GM23338 (cell line): ENCODE measurements around the gene MYO1E.

Experiments used
- CREB1 ChIP-seq: fragments of 250-450 bp; sonication (Bioruptor Pico); IDR thresholded peaks from 2 replicates; pipeline ENCODE4 v1.5.0; 2020; ENCODE audit warnings: low read depth, mild to moderate bottlenecking, moderate library complexity
- EZH2 ChIP-seq: fragments of 200-600 bp; sonication (generic); IDR thresholded peaks from one replicate; pipeline ENCODE4 v1.8.0; 2017; ENCODE audit warnings: antibody characterized with exemption, mild to moderate bottlenecking, low read depth; ENCODE audit not compliant: unreplicated experiment
- EZH2phosphoT487 ChIP-seq: fragments of 200-600 bp; sonication (generic); IDR thresholded peaks from one replicate; pipeline ENCODE4 v1.8.1; 2018; ENCODE audit warnings: antibody characterized with exemption; ENCODE audit not compliant: unreplicated experiment
- JUNB ChIP-seq: IDR thresholded peaks from one replicate; pipeline ENCODE4 v1.6.1; 2016; ENCODE audit warnings: antibody characterized with exemption; ENCODE audit not compliant: unreplicated experiment
- NANOG ChIP-seq: IDR thresholded peaks from 2 replicates; pipeline ENCODE4 v1.6.1; 2016; ENCODE audit warnings: antibody characterized with exemption, borderline replicate concordance
- POLR2AphosphoS5 ChIP-seq: IDR thresholded peaks from 2 replicates; pipeline ENCODE4 v1.6.1; 2016; ENCODE audit warnings: antibody characterized with exemption, low read depth
- REST ChIP-seq: IDR thresholded peaks from one replicate; pipeline ENCODE4 v1.6.1; 2018; ENCODE audit warnings: antibody characterized with exemption; ENCODE audit not compliant: unreplicated experiment
- STAT1 ChIP-seq: IDR thresholded peaks from one replicate; pipeline ENCODE4 v1.6.1; 2016; ENCODE audit warnings: antibody characterized with exemption; ENCODE audit not compliant: unreplicated experiment
- TF ChIP-seq, protein P1 (sequence below), 2 experiments: fragments of 200-600 bp in 1 of 2; sonication (generic) in 1 of 2; conservative IDR thresholded peaks; 2 replicates each; pipeline versions ENCODE4 v1.5.1 to v1.6.1; 2016 to 2017; ENCODE audit warnings: antibody characterized with exemption in 2 of 2, low read depth in 2 of 2, mild to moderate bottlenecking in 2 of 2, moderate library complexity in 1 of 2

DNA sequence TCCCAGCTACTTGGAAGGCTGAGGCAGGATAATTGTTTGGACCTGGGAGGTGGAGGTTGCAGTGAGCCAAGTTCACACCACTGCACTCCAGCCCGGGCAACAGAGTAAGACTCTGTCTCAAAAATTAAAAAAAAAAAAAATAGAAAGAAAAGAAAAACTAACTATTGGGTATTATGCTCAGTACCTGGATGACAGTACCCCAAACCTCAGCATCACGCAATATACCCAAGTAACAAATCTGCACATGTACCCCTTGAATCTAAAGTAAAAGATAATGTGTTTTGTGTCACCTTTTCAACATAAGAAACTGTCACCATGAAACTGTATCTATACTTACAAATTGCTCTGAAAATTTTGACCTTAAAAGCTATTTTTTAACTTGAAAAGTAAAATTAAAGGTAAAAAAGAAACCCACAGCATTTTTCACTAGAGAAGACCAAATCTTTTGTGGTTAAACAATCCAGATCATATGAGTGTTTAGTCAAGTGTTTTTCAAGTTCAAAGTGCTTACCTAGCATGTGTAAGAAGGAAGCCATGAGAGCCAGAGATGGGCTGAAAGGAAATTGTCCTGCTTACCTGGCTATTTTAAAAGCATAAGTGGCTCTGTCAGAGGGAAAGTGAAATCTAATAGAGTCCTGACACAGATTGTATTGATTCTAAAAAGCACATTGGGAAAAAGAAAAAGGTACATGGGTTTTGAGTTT is 50.5 kb downstream of the MYO1E start:
- TF ChIP-seq CREB1 (no peak), EZH2 (no peak), NANOG (no peak), JUNB (no peak), POLR2AphosphoS5 (no peak), REST (no peak), STAT1 (no peak), EZH2phosphoT487 (no peak)
- TF ChIP-seq, protein P1, sequence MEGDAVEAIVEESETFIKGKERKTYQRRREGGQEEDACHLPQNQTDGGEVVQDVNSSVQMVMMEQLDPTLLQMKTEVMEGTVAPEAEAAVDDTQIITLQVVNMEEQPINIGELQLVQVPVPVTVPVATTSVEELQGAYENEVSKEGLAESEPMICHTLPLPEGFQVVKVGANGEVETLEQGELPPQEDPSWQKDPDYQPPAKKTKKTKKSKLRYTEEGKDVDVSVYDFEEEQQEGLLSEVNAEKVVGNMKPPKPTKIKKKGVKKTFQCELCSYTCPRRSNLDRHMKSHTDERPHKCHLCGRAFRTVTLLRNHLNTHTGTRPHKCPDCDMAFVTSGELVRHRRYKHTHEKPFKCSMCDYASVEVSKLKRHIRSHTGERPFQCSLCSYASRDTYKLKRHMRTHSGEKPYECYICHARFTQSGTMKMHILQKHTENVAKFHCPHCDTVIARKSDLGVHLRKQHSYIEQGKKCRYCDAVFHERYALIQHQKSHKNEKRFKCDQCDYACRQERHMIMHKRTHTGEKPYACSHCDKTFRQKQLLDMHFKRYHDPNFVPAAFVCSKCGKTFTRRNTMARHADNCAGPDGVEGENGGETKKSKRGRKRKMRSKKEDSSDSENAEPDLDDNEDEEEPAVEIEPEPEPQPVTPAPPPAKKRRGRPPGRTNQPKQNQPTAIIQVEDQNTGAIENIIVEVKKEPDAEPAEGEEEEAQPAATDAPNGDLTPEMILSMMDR (conservative IDR thresholded peaks at IDR 0.05; ENCODE audit: low read depth in 2 of 2), result no peak
